ENCODE results near the gene STARD9.

GRCh38 chr15:42594095-42594494 is 18.7 kb downstream of the STARD9 start:
- no peak for TF ChIP-seq REXO4 (CRISPR knock-in tag; IDR thresholded peaks at IDR 0.05; ENCODE audit: borderline replicate concordance)
- no peak for TF ChIP-seq KDM6A (CRISPR knock-in tag; IDR thresholded peaks at IDR 0.05; ENCODE audit: low read depth)
- TF ChIP-seq NR2F2 (IDR thresholded peaks at IDR 0.05; ENCODE audit: borderline replicate concordance, low read depth) = no peak
- no peak for TF ChIP-seq GABPA (IDR thresholded peaks at IDR 0.05; ENCODE audit: low read depth, low read length)
- TF ChIP-seq GABPA (CRISPR knock-in tag; IDR thresholded peaks at IDR 0.05; ENCODE audit: low read depth) = no peak
- TF ChIP-seq NFYB (CRISPR knock-in tag; IDR thresholded peaks at IDR 0.05) = no peak
- no peak for TF ChIP-seq CTCF (CRISPR knock-in tag; IDR thresholded peaks at IDR 0.05)
- no peak for TF ChIP-seq HMGXB4 (CRISPR knock-in tag; IDR thresholded peaks at IDR 0.05; ENCODE audit: borderline replicate concordance in 1 of 2, low read depth in 1 of 2)
- no peak for TF ChIP-seq ZIK1 (CRISPR knock-in tag; IDR thresholded peaks at IDR 0.05; ENCODE audit: borderline replicate concordance, low read depth)
- TF ChIP-seq MXI1 (IDR thresholded peaks at IDR 0.05; ENCODE audit: borderline replicate concordance, low read depth, low read length) = no peak
- no peak for TF ChIP-seq PBX2 (CRISPR knock-in tag; IDR thresholded peaks at IDR 0.05)
- TF ChIP-seq EZH2 (conservative IDR thresholded peaks at IDR 0.05; ENCODE audit: low read depth, low read length) = no peak
- no peak for TF ChIP-seq POLR2AphosphoS5 (IDR thresholded peaks at IDR 0.05; ENCODE audit: low read depth, low read length)
- TF ChIP-seq ZNF609 (CRISPR knock-in tag; IDR thresholded peaks at IDR 0.05; ENCODE audit: borderline replicate concordance) = no peak
- TF ChIP-seq ZBTB8A (CRISPR knock-in tag; IDR thresholded peaks at IDR 0.05; ENCODE audit: borderline replicate concordance, low read depth) = no peak
